K562 (cell line): ENCODE results near the gene RXRA. TPM values are rescaled to one million over a fixed set of nuclear protein-coding genes. Genes with fewer than 3 reads are reported as not detected.
A peak's percentile ranks its signal among the peaks of the same experiment; 100 is the strongest.

ENCODE experiments used
- CBX8 ChIP-seq: fragments of 200-600 bp; sonication (generic); IDR thresholded peaks from 2 replicates; pipeline ENCODE4 v1.6.1; 2012; ENCODE audit warnings: borderline replicate concordance, mixed run types, low read depth, mild to moderate bottlenecking, moderate library complexity, mixed read lengths, low read length, control low read depth, inconsistent platforms; ENCODE audit not compliant: poor library complexity, severe bottlenecking; ENCODE audit errors: extremely low read depth
- FUS ChIP-seq: fragments of 200-400 bp; formaldehyde crosslinking; optimal IDR thresholded peaks from 2 replicates; pipeline ENCODE3; 2017; ENCODE audit warnings: low read depth, low read length
- HNRNPUL1 ChIP-seq: fragments of 200-400 bp; formaldehyde crosslinking; IDR thresholded peaks from 2 replicates; pipeline ENCODE4 v1.6.1; 2017; ENCODE audit warnings: low read length
- MAFF ChIP-seq: IDR thresholded peaks from 2 replicates; pipeline ENCODE4 v1.6.1; 2012; ENCODE audit warnings: low read length, improper control_type of control experiment
- MIER1 ChIP-seq: fragments of 450-650 bp; IDR thresholded peaks from 2 replicates; pipeline ENCODE4 v1.6.1; 2016; ENCODE audit warnings: antibody characterized with exemption, mild to moderate bottlenecking, low read depth
- NR0B1 ChIP-seq: fragments of 450-650 bp; IDR thresholded peaks from one replicate; pipeline ENCODE4 v1.6.1; 2018; ENCODE audit warnings: mild to moderate bottlenecking, moderate library complexity; ENCODE audit not compliant: partially characterized antibody
- ZBTB11 ChIP-seq, 3 experiments: fragments of 200-800 bp in 1 of 3; fragments of 250-450 bp in 1 of 3; fragments of 450-650 bp in 1 of 3; sonication (Bioruptor Pico) in 1 of 3; sonication (Bioruptor generic) in 1 of 3; formaldehyde crosslinking in 1 of 3; IDR thresholded peaks; 2 replicates each; pipeline versions ENCODE4 v1.6.1 to v1.8.0; 2016 to 2022; ENCODE audit warnings: mild to moderate bottlenecking in 2 of 3, missing genetic modification characterization in 2 of 3, missing compliant biosample characterization in 1 of 3, moderate library complexity in 1 of 3
- polyA plus RNA-seq, 8 experiments: library from polyadenylated mRNA; depleted of rRNA in 4 of 8; stranded (reverse) in 5 of 8; unstranded in 3 of 8; fragments of >200 nt; fragmentation: Nextera tagmentation in 2 of 8; fragmentation: Illumina TruSeq in 1 of 8; extraction: Ambion mirVana in 2 of 8; extraction: Trizol in 1 of 8; gene quantifications; 2 replicates each; pipeline versions ENCODE4 v1.2.1 to v1.2.3, GENCODE V29; 2011 to 2014; ENCODE audit warnings: inconsistent platforms in 1 of 8, missing spikeins in 1 of 8
- total RNA-seq, 7 experiments: library from RNA; depleted of rRNA in 6 of 7; stranded (reverse); fragments of >200 nt in 6 of 7; fragmentation: Illumina TruSeq in 2 of 7; extraction: Trizol in 2 of 7; gene quantifications; 2 replicates each; pipeline versions ENCODE4 v1.2.1 to v1.2.3, GENCODE V29; 2011 to 2021; ENCODE audit warnings: low replicate concordance in 1 of 7
- TF ChIP-seq, protein P1 (sequence below): fragments of 250-450 bp; sonication (Bioruptor Pico); IDR thresholded peaks from 2 replicates; pipeline ENCODE4 v1.8.0; 2021; ENCODE audit warnings: borderline replicate concordance, mild to moderate bottlenecking, moderate library complexity; ENCODE audit not compliant: poor library complexity, severe bottlenecking
- TF ChIP-seq, protein P2 (sequence below): sonication (generic); formaldehyde crosslinking; IDR thresholded peaks from 2 replicates; pipeline ENCODE4 v1.8.0; 2022; ENCODE audit warnings: mild to moderate bottlenecking, missing genetic modification reagents
- TF ChIP-seq, protein P3 (sequence below): fragments of 450-650 bp; IDR thresholded peaks from 2 replicates; pipeline ENCODE4 v1.6.1; 2017; ENCODE audit warnings: antibody characterized with exemption, mild to moderate bottlenecking

Gene RXRA
- total and polyA plus RNA-seq, 9 of the 15 experiments (the other 6 are each of a cell fraction or from before 2014, with no cell fraction given): 0.35 to 23.6 (median 4.6) TPM

DNA sequence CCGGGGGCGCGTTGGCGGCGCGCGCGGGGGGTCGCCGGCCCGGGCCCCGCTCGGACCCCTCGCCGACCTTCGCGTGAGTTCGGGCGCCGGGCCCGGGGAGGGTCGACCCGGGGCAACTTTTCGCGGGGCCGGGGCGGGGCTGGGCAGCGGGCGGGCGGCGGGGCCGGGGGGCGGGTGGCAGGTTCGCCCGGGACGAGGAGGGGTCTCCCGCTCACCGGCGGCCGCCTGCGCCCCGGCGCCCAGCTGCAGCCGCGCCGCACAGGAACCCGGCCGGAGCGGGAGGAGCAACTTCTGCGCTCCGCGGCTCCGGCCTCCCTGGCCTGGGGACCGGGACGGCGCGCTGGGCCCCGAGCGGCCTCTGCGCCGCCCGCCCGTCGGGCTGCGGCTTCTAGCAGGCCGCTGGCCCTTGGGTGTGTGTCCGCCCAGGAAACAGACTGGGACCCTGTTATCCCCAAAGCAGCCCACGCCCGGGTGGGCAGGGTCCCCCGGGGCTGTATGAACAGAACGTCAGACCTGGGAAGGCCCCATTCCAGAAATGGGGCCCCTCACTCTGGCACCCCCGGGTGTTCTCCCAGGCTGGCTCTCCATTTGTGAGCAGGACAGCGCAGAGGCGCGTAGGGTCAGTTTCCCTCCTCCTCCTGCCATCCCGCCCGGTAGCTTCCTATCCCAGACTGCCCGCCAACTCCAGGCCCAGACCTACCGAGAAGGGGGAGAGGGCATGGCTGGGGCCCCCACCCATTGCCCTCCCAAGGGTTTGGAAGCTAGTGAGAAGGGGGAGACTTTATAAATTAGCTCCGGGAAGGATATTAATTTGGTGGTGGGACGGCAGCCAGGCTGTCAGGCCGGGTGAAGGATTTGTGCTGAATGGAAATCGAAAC lies 708 bp downstream of the RXRA start (continued):
- TF ChIP-seq HNRNPUL1 (no peak), MIER1 (no peak), NR0B1 (no peak), MAFF (no peak), FUS (no peak), ZBTB11 (CRISPR knock-in tag; IDR thresholded peaks at IDR 0.05) (no peak), CBX8 (no peak)
- TF ChIP-seq, protein P1, sequence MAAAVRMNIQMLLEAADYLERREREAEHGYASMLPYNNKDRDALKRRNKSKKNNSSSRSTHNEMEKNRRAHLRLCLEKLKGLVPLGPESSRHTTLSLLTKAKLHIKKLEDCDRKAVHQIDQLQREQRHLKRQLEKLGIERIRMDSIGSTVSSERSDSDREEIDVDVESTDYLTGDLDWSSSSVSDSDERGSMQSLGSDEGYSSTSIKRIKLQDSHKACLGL (CRISPR knock-in tag): no peak
- TF ChIP-seq, protein P2, sequence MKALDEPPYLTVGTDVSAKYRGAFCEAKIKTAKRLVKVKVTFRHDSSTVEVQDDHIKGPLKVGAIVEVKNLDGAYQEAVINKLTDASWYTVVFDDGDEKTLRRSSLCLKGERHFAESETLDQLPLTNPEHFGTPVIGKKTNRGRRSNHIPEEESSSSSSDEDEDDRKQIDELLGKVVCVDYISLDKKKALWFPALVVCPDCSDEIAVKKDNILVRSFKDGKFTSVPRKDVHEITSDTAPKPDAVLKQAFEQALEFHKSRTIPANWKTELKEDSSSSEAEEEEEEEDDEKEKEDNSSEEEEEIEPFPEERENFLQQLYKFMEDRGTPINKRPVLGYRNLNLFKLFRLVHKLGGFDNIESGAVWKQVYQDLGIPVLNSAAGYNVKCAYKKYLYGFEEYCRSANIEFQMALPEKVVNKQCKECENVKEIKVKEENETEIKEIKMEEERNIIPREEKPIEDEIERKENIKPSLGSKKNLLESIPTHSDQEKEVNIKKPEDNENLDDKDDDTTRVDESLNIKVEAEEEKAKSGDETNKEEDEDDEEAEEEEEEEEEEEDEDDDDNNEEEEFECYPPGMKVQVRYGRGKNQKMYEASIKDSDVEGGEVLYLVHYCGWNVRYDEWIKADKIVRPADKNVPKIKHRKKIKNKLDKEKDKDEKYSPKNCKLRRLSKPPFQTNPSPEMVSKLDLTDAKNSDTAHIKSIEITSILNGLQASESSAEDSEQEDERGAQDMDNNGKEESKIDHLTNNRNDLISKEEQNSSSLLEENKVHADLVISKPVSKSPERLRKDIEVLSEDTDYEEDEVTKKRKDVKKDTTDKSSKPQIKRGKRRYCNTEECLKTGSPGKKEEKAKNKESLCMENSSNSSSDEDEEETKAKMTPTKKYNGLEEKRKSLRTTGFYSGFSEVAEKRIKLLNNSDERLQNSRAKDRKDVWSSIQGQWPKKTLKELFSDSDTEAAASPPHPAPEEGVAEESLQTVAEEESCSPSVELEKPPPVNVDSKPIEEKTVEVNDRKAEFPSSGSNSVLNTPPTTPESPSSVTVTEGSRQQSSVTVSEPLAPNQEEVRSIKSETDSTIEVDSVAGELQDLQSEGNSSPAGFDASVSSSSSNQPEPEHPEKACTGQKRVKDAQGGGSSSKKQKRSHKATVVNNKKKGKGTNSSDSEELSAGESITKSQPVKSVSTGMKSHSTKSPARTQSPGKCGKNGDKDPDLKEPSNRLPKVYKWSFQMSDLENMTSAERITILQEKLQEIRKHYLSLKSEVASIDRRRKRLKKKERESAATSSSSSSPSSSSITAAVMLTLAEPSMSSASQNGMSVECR (CRISPR knock-in tag): 0 out of 2 replicates have a peak, but pooled peaks have one; percentile 14
- TF ChIP-seq, protein P3, sequence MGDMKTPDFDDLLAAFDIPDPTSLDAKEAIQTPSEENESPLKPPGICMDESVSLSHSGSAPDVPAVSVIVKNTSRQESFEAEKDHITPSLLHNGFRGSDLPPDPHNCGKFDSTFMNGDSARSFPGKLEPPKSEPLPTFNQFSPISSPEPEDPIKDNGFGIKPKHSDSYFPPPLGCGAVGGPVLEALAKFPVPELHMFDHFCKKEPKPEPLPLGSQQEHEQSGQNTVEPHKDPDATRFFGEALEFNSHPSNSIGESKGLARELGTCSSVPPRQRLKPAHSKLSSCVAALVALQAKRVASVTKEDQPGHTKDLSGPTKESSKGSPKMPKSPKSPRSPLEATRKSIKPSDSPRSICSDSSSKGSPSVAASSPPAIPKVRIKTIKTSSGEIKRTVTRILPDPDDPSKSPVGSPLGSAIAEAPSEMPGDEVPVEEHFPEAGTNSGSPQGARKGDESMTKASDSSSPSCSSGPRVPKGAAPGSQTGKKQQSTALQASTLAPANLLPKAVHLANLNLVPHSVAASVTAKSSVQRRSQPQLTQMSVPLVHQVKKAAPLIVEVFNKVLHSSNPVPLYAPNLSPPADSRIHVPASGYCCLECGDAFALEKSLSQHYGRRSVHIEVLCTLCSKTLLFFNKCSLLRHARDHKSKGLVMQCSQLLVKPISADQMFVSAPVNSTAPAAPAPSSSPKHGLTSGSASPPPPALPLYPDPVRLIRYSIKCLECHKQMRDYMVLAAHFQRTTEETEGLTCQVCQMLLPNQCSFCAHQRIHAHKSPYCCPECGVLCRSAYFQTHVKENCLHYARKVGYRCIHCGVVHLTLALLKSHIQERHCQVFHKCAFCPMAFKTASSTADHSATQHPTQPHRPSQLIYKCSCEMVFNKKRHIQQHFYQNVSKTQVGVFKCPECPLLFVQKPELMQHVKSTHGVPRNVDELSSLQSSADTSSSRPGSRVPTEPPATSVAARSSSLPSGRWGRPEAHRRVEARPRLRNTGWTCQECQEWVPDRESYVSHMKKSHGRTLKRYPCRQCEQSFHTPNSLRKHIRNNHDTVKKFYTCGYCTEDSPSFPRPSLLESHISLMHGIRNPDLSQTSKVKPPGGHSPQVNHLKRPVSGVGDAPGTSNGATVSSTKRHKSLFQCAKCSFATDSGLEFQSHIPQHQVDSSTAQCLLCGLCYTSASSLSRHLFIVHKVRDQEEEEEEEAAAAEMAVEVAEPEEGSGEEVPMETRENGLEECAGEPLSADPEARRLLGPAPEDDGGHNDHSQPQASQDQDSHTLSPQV: no peak
